Amniotic epithelial cell (primary cell): ENCODE measurements around the gene MAD1L1.
A peak's percentile ranks its signal among the peaks of the same experiment; 100 is the strongest.
"Not testable (repeated sequence)": the region's sequence is repeated elsewhere in the genome, so short reads cannot be mapped to it uniquely, and the experiment has no call there.

Source experiments
- DNase-seq: peaks from one replicate; pipeline ENCODE4 v3.0.0-alpha.2; 2010; ENCODE audit warnings: low read depth

Gene MAD1L1

DNA sequence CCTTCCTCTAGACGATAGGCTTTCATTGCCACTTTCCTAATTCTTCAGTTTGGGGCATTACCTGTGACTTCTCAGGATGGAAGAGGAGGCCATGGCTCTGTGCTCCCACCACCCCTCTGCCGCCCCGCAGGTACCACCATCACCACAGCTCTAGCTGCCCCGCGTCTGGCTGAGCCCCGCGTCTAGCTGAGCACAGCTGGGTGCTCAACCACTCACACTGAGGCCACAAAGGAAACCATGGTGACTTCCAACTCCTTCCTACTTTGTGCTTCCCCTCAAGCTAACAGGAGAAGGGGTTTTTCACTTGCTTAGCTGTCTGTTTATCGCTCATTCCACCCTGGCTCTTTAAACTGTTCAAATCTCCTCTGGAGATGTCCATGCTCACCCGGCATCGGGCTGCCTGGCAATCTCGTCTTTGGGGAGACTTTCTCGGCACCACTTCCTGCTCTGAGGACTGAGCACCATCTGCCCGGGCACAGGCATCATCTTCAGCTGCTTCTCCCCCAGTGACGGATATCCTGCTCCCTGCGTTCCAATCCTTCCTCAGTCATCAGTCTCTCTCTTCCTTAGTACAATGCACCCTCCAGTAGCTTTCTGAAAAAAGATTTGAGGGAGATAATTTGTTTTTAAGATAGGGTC, 59.4 kb downstream of the MAD1L1 start:
- DNase-seq: no peak

DNA sequence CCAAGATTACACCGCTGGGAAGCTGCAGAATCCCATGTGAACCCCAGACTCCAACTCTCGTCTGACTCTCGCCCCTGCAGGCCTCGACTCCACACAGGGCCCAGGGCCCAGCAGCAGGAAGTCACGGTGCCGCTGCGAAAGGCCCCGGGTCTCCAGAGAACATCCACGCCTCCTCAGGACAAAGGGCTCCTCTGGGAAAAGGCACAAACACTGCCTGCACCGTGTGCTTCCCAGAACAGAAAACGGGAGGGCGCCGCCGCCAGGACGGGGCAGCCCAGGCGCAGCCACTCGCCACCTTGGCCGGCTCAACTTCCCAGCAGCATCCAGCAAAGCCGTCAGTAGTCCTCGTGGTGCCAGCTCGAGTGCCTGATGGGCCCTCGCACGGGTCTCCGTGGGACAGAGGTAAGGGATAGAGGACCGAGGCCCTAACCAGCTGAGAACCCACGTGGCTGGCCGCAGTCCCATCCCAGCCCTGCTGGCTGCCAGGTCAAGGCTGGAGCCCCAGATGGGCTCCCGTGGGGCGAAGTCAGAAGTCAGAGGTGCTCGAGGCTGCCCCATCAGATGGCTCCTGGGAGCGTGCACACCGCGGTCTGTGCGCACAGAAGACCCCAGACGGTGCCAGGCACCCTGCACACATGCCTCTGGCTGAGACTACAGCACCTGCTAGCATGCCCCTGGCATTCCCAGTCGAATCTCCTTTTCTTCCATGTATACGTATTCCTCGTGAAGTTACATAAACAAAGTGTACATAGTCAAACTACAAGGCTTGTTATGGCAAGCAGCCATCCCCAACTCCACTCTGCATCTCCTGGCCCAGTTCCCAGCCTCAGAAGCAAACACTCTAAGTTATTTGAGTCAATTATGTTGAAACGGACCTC, 60.2 kb downstream of the MAD1L1 start:
- DNase-seq: peak; percentile 89

DNA sequence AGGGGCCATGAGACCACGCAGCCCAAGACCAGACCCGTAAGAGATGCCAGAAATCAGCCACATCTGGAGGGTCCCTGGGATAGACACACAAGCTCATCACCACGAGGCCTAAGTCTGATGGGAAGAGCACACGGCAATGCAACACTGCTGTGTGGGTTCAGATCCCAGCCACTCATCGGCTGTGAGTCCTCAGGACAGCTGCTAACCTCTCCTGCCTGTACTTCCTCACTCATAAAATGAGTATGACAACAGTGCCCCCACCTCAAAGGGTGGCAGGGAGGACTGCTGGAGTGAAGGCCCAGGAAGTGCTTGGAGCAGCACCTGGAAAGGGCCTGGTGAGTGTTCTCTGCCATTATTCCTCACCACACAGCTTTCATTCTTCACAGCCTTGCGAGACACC, 60.9 kb downstream of the MAD1L1 start:
- DNase-seq: no peak

DNA sequence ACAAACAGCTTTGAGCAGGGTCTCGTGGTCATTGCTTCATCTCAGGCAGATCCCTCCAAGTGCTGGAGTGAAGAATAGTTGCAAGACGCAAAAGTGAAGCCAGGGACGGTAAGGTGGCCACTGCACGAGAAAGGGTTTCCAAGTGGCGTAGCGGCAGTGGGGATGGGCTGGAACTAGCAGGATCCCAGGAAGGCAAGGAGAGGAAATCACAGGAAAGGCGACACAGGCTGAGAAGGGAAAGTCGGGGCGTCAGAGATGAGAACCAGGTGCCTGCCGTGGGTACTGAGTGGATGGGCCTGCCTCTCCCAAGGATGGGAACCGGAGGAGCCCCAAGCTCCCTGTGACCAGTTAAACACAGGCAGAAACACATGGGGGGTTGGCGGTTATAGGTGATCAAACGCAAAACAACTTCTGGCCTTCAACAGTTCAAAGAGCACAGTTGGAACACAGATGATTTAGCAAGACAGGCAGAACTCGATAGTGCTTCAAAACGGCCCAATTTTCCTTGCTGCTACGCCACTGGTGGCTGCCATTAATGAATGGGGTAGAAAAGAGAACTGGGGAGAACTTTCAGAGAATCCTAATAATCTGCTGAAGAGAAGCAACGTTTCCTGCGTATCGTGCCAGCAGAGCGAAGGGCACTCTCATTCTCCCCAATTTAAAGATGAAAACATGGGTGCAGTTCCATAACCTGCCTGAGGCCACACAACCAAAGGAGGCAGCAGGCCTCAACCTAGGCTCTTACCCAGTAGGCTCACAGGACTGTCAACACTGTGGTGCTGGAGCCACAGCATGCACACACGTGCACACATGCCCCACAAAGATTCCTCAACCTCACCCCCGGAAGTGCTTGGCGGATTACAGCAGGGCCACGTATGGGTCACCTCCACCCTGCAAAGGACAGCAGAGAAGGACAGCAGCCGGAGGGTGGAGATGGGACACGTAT, 61.9 kb downstream of the MAD1L1 start:
- DNase-seq: no peak

- DNase-seq: no peak
Observed at GRCh38 chr7:2169923-2170575, 62.7 kb downstream of the MAD1L1 start.

DNA sequence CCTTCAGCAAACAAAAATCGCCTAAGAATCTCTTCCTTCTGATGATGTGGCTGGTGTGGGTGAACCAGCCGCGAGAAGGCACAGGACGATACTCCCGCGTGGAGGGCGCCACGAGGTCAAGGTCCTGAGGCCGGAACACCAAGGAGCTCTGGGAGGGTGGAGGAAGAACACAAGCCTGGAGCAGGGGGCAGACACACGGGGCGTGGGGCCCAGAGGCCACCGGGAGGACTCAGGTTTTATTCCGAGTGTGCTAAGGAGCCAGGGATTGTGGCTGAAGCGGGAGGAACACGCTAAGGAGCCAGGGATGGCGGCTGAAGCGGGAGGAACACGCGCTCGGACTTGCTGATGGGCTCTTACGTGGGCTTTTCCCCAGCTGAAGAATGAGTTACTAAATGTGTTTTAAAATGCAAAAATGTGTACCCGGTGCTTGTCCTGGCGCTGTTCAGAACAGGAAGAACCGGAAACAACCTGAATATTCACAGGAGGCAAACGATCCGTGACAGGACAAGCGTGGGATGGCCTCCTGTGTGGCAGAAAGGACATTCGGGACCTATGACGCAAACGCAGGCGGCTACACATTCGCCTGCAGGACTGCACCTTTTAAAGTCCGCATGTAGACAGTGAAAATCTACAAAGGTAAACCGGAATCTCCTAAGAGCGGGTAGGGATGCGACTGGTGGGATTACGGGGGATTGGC, 64.0 kb downstream of the MAD1L1 start:
- DNase-seq: no peak

DNA sequence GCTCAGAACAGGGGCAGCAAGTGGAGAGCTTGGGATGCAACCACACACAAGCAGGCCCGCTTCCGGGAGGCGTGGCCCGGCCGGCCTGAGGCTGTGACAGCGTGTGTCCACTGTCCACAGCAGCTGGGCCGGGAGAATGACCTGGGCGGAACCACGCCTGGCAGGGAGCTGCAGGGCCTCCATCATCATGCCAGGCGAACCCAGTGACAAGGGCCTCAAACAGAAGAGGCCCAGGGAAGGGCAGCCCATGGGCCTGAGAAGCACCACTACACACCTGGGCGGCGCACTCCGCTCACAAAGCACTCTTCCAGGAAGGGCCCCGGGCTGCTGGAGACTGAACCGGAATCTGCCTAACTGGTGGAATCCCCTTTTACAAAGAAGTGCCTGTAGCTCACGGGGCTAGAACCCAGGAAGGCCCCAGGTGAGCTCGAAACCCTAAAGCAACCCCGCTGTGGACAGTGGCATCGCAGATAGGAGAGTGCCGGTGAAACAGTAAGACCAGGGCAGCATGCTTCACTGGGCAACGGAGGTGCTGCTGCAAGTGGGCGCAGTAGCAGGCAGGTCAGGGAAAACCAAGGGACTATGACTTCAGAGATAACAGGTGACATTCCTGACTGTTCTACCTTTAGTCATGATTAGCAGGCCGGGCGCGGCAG, 66.0 kb downstream of the MAD1L1 start:
- no peak for DNase-seq

DNA sequence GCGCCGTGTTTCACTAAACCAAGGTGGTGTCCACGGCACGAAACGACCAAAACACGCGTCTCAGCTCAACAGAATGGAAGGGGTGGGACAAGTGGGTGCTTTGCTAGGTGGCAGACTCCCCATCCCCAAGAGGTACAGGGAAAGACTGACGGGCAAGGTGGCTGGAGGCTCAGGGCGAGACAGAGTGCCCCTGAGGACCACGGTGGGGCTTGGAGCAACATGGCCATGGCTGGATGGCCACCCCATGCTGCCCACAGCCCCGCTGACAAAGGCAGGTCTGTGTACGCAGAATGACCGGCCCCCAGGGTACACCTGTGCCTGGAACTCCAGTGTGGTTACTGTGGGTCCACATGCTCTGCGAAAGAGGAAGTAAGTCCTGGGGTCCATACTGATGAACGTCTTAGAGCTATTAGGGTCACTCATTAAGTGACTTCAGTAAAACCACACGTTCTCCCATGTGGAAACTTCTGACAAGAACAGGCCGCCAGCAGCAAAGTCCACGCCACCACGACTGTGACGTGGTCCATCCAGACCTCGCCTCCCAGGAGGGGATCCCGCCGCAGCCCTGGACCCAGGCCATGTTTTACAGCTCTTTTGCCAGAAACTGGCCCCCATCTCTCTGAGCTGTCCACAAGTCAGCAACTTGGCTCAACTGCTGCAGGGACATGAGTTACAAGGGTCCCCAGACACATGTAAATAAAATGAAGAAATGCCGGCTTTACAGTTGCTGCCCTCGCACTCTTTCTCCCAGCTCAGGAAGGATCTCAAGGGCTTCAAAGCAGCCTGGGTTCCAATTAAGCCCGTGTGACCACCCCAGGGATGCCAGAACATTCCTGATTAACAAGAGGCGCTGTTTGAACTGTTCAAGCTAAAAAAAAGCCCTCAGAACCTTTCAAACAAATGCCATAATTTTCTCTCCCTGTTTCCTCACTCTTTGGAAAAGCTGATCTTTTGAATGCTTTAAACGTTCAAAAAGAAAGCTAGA, 66.8 kb downstream of the MAD1L1 start:
- no peak for DNase-seq

- no peak for DNase-seq
Observed at GRCh38 chr7:2165239-2165609, 67.5 kb downstream of the MAD1L1 start.

DNA sequence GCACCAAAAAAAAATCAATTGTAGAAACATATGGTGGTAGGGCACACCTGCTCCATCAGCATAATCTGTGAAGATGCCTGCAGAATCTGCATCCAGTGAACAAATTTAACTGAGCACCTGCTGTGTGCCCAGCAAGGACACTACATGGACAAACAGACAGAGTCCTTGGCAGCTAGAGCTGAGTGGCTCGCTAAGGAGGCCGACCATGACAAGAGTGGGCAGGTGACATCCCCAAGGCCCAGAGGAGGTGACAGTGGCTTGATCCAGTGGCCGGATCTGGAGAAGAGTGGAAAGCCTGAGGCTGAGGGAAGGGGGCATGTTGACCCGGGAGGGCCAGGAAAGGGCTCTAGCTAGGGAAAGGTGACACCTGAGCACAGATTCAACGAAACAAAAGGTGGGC, 68.1 kb downstream of the MAD1L1 start:
- DNase-seq: no peak

GRCh38 chr7:2163600-2164555, 68.9 kb downstream of the MAD1L1 start:
- no peak for DNase-seq

DNA sequence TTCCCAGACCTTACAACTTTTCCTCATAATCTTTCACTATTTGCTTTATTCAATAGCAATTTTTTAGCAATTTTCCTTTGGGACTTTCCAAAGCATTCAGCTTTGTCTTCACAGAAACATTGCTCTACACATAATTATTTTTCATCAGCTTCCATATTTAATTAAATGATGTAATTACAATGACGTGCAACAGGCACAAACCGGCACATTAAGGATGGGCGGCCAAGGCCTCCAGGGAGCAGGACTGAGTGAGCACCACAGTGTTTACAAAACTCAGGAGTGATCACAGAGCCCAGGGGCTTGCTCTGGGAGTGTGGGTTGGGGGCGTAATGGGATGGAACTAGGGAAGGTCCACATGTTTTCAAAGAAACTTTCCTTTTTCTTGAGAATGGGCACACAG, 69.8 kb downstream of the MAD1L1 start:
- DNase-seq: no peak

- DNase-seq: not testable (repeated sequence)
Observed at GRCh38 chr7:2162004-2162902, 70.5 kb downstream of the MAD1L1 start.

DNA sequence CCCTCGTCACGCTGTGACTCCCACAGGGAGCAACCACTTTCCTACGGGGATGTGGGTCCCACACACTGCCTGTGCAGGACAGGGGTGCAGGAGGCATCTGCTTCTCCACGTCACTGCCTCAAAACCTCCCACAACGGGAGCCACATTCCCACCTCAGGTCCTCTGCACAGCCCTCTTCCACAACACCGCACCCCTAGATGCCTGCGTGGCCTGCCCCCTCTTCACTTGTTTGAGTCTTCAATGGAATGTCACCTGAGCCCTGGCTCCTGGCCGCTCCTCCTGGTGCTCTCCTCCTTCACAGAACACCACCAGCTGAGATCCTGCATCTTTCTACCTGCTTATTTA, 73.6 kb downstream of the MAD1L1 start:
- no peak for DNase-seq

GRCh38 chr7:2158331-2159175, 74.2 kb downstream of the MAD1L1 start:
- no peak for DNase-seq

GRCh38 chr7:2157473-2158279, 75.1 kb downstream of the MAD1L1 start:
- DNase-seq: peak; percentile 95
